Measurements from ENCODE around the gene CGREF1. TPM values are rescaled to one million over a fixed set of nuclear protein-coding genes. Genes with fewer than 3 reads are reported as not detected.
A peak's percentile ranks its signal among the peaks of the same experiment; 100 is the strongest.
"Not testable (repeated sequence)": the region's sequence is repeated elsewhere in the genome, so short reads cannot be mapped to it uniquely, and the experiment has no call there.

CGREF1 gene
- total and polyA plus RNA-seq, 7 donors = 0.68 to 2.6 (median 1.1) TPM; not detected in 2

- Histone ChIP-seq H3K4me3 (peak overlapping the region in 2 of 4 donors; percentile 39 to 44), H3K4me1 (peaks cover 0 to 12% (median 10%) of the 10 kb centered on the region in 4 donors), H3K36me3 (no peaks in the 10 kb centered on the region), H3K27ac (no peak overlapping the region), H3K9me3 (no peaks in the 10 kb centered on the region), H3K27me3 (peaks cover 16 to 33% (median 23%) of the 10 kb centered on the region in 3 donors)
- no peak for TF ChIP-seq EP300 (IDR thresholded peaks at IDR 0.05)
- no peak for TF ChIP-seq CTCF (IDR thresholded peaks at IDR 0.05)
- TF ChIP-seq POLR2AphosphoS5 (IDR thresholded peaks at IDR 0.05) = no peak
- intact Hi-C loops (cut with DNase I) = no loop called here
- no peak for DNase-seq
- WGBS, 2 donors = 33 to 35% methylated on average over 14 of the region's 14 CpGs
Observed at GRCh38 chr2:27117995-27118524, 868 bp downstream of the CGREF1 start.

GRCh38 chr2:27115519-27115918, 3.4 kb downstream of the CGREF1 start:
- H3K9me3 ChIP-seq = no peaks in the 10 kb centered on the region
- H3K27ac ChIP-seq = no peak overlapping the region
- intact Hi-C loops (cut with DNase I) = no loop called here
- H3K36me3 ChIP-seq = no peaks in the 10 kb centered on the region
- 58 to 71% methylated on average over 2 of the region's 2 CpGs for WGBS, 2 donors
- no peak overlapping the region for H3K4me3 ChIP-seq
- TF ChIP-seq POLR2AphosphoS5 (IDR thresholded peaks at IDR 0.05) (no peak), EP300 (IDR thresholded peaks at IDR 0.05) (no peak), CTCF (IDR thresholded peaks at IDR 0.05) (no peak), POLR2A (IDR thresholded peaks at IDR 0.05) (no peak)
- H3K4me1 ChIP-seq = peaks cover 0 to 12% (median 10%) of the 10 kb centered on the region in 4 donors
- no peak for DNase-seq
- peaks cover 16 to 33% (median 23%) of the 10 kb centered on the region in 3 donors for H3K27me3 ChIP-seq

GRCh38 chr2:27111392-27112078, 7.4 kb downstream of the CGREF1 start:
- H3K27ac ChIP-seq; H3K36me3 ChIP-seq; H3K4me1 ChIP-seq; H3K4me3 ChIP-seq; DNase-seq; H3K9me3 ChIP-seq; H3K27me3 ChIP-seq; intact Hi-C loops (cut with DNase I): not testable (repeated sequence)
- 94 to 95% methylated on average over 49 of the region's 49 CpGs for WGBS, 2 donors

GRCh38 chr2:27110603-27111352, 8.2 kb downstream of the CGREF1 start:
- H3K27ac ChIP-seq; H3K4me3 ChIP-seq; intact Hi-C loops (cut with DNase I); H3K36me3 ChIP-seq; DNase-seq; H3K9me3 ChIP-seq; H3K4me1 ChIP-seq: not testable (repeated sequence)
- peaks cover 0 to 13% (median 0%) of the 10 kb centered on the region in 3 donors for H3K27me3 ChIP-seq
- 84 to 85% methylated on average over 24 of the region's 24 CpGs for WGBS, 2 donors

GRCh38 chr2:27109083-27109482, 9.8 kb downstream of the CGREF1 start:
- WGBS, 2 donors = 92 to 96% methylated on average over 3 of the region's 3 CpGs

More at GRCh38 chr2:27109083-27109482, 9.8 kb downstream of the CGREF1 start:
- H3K36me3 ChIP-seq = no peaks in the 10 kb centered on the region
- H3K27ac ChIP-seq = no peak overlapping the region
- peaks cover 0 to 23% (median 0%) of the 10 kb centered on the region in 3 donors for H3K27me3 ChIP-seq
- no peak overlapping the region for H3K4me3 ChIP-seq
- intact Hi-C loops (cut with DNase I) = no loop called here
- no peaks in the 10 kb centered on the region for H3K4me1 ChIP-seq
- TF ChIP-seq POLR2A (IDR thresholded peaks at IDR 0.05) = no peak
- no peak for TF ChIP-seq EP300 (IDR thresholded peaks at IDR 0.05)
- TF ChIP-seq POLR2AphosphoS5 (IDR thresholded peaks at IDR 0.05) = no peak
- TF ChIP-seq CTCF (IDR thresholded peaks at IDR 0.05) = no peak
- DNase-seq = no peak
- H3K9me3 ChIP-seq = no peaks in the 10 kb centered on the region

Measured in sigmoid colon (tissue), 7 donors.